NCI-H526 treated with DMSO at 0.1 percent for 48 hours (cell line): Measurements from ENCODE around the gene C1orf122.

ENCODE experiments used
- DNase-seq: peaks from one replicate; lab custom pipeline; 2025; lab: John Stamatoyannopoulos, UW

The C1orf122 gene

GRCh38 chr1:37845049-37845646 is 37.6 kb downstream of the C1orf122 start:
- no peak for DNase-seq

DNA sequence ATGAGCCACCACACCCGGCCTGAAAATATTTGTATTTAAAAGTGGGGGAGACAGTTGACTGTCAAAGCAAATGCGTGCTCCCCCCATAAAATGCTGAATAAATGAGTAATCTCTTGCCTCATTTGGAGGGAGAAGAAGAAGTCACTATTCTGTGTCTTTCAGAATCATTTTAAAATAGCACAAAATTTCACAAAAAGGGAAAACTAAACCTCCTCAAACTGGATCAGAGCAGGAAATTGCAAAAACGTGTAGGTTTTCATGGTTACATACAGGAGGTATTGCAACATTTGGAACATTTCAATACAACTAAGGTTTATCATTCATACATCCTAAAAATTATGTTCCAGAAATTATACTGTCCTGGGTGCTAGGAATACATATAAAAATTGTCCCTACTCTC is 38.2 kb downstream of the C1orf122 start:
- no peak for DNase-seq

DNA sequence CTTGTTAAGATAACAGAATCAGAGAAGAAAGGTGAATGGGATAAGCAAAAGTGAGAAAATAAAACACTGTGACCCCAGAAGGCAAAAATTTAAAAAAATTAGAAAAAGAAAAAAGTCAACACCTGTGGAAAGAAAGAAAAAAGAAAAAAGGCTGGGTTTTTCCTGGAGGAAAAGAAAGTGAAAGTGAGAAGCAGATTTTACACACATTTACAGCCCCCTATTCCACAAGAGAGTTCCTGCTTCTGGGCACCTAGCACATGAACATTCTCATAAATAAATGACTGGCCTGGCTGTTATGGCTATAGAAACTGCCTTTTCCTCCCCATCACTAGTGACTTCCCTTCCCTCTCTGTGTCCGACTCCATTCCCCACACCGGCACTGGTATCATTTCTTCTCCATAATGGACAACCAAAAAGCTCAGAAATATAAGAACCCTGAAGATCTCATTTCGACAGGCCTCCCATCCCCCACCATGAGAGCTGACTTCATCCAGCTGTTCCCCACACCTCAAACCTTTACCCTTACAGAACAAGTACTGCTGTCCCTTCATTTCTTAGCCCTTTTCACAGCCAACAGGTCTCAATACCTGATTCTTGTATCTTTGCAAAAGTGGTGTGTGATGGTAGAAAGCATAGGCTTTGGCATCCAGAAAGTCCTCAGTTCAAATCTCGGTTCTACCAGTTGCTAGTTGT is 39.2 kb downstream of the C1orf122 start:
- no peak for DNase-seq

DNA sequence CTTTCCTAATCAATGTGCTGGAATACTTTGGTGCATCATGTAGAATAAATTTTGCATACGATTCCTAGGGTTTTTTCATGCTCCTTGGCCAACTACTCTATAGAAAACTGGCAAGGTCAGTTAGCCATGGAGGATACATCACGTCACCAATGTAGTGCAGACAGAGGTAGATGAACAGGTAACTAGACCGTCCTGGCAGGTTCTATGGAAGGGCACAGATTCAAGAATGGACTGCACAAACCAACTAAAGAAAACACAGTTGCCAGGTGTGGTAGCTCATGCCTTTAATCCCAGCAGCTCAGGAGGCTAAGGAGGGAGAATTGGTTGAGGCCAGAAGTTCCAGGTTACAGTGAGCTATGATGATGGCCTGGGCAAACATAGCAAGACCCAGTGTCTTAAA is 41.9 kb downstream of the C1orf122 start:
- no peak for DNase-seq

- DNase-seq, result no peak
Observed at GRCh38 chr1:37850352-37850955, 42.9 kb downstream of the C1orf122 start.

GRCh38 chr1:37851262-37851661 is 43.7 kb downstream of the C1orf122 start:
- no peak for DNase-seq

GRCh38 chr1:37851782-37852210 is 44.2 kb downstream of the C1orf122 start:
- no peak for DNase-seq

DNA sequence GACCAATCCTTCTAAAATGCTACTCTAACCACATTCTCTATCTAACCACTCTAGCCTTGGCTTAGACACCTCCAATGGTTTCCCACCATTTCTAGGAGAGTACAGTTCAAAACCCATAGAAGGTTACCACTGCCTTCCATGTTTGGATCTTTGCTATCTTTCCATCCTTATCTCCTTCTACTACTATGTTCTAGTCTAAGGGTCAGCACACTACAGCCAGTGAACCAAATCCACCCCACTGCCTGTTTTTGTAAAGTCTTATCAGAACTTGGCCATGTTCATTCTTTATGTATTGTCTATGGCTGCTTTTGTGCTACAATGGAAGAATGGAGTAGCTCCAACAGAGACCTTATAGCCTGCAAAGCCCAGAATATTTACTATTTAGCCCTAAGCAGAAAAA is 45.6 kb downstream of the C1orf122 start:
- DNase-seq, result no peak

GRCh38 chr1:37854406-37854805 is 46.8 kb downstream of the C1orf122 start:
- DNase-seq, result no peak
